Bone marrow (tissue), 2 donors: ENCODE measurements around the gene NINJ1.
A peak's percentile ranks its signal among the peaks of the same experiment; 100 is the strongest.

ENCODE experiments used
- DNase-seq, 2 donors: peaks; one replicate each; lab custom pipeline; 2025; lab: John Stamatoyannopoulos, UW

NINJ1 gene

DNA sequence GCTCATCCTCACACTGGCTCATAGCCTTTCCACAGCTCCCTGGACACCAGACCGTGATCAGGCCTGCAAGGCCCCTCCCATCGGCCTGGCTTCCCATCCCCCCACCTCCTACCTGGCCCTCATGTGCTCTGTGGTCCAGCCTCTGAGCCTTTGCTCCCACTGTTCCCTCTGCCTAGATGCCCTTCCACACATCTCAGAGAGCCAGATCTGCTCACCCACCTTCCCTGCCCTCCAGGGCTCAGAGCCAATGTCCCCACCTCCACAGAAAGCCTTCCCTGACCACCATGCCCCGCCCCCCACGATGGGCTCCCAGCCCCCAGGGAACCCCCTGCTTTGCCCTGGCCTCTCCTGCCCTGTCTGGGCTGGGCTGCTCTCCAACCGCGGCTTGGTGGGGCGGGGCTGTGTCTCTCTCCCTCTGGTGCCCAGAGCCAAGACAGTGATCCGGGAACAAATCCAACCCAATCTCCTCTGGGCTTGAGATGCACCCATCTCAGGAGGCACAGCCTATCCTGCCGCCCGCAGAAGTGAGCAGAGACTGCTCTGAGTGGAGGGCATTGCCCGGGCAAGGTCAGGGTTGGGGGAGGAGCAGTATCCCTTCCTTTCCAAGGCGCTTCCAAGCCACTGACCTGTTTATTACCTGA is 1.6 kb downstream of the NINJ1 start:
- no peak for DNase-seq

DNA sequence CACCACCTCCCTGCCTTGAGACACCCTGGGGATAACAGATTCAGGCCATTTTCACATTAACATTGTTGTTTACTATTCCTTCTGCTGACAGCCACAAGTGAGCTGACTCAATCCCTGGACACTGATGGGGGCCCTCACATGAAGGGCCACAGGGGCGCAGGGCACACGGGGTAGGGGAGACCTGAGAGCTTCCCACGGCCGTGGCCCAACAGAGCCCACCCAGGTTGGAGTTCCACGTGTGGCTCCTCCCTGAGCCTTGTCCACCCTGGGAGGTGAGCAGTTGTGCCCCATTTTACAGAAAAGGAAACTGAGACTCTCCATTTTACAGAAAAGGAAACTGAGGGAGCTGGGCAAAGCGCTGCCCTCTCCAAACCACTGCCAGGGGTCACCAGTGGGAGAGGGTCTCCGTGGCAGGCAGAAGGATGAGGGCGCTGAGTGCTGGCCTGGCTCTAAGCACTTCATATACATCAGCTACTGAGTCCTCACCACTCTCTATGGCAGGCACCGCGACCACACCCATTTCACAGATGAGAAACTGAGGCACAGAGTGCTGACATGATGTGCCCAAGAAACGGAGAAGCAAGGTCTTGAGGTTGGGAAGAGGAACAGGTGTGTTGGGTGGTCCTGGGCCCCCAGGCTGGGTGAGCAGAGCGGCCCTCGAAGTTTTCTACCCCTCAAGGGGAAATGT is 2.3 kb downstream of the NINJ1 start:
- no peak for DNase-seq

DNA sequence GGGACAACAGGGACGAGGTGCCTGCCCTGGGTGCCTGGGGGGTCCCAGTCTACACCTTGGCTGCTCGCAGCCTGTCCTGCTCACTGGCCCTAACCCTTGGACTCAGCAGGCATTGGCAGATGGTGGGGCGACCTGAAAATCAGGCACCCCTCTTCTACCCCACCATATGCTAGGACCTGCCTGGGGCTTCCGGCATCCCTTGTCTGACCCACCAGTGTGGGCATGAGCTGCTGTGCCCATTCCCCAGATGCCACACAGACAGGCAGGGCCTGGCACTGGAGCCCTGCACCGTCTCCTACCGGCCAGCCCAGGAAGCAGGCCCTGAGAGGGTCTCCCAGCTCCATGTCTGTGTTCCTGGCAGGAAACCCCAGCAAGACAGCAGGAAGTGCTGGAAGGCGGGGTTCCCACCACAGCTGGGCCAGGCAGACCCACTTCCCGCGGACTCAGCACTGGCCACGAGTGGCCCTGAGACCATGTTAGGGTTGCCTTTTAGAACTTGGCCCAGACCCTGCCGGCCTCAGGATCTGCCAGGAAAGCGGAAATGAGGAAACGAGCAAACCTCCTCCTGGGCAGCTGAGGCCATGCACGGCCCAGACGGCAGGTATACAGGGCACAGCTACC is 3.1 kb downstream of the NINJ1 start:
- no peak for DNase-seq

DNA sequence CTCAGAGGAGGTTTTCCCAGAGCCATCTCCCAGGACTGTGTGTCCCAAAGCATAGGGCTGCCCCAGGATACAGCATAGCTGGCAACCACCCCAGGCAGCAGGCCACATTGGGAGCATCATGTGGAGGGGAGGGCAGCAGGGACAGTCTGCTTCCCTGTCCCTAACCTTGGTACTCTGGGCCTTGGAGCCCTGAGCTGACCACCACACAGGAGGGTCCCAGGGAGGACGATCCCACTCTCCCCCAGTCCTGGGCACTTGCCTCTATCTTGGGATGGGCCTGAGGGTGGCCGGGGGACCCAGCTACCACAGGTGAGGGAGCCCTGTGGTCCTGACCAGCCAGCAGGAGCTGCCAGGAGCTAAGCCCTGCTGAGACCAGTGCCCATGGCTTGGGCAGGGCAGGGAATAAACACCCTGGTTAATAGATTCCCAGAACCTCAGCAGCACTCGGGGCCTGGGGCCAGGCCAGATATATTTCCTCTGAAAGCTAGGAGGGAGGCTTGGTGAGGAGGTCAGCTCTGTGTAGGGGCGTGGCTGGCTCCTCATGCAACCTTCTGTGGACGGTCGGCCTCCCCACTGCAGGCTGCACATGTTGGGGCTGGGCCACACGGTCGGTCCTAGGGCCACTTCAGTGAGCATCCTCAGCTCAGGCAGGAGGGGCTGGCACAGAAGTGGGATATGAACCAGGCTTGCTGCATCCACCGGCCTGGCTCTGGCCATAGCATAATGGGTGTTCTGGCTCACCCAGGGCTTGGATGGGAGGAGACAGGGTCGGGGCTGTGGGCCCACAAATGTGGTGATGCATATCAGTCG is 4.2 kb downstream of the NINJ1 start:
- DNase-seq: no peak

DNA sequence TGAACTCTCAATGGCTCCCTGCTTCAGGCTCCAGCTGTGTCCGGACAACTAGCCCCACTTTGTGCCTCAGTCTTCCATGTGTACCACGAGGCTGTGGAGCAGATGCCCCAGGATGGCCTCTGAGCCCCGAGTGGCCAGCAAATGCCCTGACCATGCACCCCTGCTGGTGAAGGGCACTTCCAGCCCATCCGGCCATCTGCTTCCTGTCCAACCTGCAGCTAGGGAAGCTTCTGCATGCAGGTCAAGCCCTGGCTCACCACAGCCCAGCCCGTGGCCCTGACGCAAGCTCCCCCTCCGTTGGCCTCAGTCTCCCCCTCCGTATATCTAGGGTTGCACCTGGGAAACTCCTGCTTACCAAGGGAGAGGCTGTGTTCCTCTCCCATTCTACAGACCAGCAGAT is 4.8 kb downstream of the NINJ1 start:
- DNase-seq: no peak

DNA sequence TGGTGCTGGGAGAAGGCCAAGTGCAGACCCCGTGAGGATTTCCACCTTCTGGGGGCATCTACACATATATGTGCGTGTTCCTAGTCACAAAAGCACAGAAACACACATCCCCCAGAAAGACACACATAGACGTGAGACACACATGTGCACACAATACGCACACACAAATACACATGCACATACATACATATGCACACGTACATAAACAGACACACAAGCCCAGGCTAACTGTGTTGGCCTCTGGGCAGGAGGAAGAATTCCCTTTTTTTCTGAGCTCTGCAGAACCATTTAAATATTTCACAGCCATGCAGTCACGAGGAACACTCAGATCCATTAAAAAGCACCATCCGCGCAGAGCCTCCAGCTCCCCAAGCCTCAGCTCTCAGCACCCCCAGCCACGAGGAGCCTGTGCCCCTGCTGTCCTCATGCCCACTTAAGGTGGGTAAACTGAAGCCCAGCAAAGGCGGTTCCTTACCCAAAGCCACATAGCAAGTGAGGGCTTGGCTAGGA is 5.3 kb downstream of the NINJ1 start:
- DNase-seq: no peak

DNA sequence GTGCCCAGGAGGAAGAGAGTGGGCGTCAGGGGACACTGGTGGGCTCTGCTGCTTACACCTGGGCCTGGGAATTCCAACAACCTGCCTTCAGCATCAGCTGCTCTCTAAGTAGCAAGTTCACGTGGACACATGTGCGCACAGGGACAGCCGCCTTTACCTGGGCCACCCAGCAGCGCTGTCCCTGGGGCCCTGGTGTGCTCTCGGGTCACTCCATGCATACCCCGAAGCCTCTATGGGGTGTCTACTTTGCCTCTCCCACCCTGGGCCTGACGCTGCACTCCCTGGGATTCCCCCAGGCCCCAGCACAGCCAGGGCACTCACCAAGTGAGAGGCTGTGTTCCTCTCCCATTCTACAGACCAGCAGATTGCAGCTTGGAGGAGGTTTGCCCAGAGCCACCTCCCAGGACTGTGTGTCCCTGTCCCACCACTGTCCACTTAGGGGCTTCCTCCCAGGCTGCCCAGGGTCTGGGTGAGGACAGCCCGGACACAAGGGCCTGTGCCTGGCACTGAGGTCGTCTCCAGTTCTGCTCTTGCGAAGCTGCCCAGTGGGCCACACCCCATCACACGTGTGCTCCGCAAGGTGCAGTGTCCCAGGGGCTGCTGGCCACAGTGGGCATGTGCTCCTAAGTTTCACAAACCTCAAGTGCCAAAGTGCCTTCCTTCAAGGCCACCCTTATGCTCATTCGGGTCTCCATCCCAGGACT is 5.9 kb downstream of the NINJ1 start:
- DNase-seq: no peak

DNA sequence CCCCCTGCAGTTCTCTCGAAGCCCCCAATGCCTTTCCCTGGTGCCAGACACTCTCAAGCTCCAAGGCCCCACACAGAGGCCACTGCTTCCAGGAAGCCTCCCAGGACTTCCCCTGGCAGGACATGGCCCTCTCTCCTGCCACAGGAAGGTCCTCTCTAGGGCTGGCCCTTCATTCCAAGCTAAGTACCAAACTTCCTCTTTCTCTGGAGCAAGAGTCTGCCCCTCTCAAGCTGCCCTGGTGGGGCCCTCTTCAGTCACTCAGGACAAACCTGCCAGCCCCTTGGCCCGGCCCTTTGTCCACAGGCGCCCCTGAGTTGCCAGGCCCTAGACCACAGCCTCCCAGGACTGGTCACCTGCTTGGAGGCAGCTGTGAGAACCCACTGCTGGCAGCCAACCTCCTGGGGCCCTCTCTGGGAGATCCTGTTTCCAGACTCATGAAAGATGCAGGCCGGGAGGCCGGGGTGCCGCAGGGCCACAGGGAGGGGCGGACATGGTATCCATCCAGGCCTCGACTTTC is 6.6 kb downstream of the NINJ1 start:
- no peak for DNase-seq

DNA sequence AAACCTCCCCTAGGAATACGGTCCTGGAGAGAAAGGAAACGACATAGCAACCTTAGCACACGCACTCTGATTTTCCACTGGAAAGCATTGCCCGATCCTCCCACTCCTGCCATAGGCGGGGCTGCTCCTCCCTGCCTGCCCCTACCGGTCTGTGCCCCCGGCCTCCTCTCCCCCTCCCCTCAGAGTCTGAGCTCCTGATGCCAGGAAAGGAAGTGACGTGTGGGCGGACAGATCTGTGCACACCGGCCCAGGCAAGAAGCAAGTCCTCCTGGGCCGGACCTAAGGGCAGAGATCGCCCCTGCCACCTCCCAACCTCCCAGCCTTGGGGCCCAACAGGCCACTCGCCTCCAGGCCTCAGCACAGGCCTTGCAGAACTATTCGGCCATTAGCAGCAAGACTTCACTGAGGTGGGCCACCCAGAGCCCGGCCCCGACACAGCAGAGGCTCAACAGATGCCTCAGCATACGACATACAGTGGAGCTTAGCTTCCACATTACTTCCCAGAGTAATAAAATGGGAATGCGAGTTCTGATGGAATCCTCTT is 7.2 kb downstream of the NINJ1 start:
- DNase-seq: no peak

DNA sequence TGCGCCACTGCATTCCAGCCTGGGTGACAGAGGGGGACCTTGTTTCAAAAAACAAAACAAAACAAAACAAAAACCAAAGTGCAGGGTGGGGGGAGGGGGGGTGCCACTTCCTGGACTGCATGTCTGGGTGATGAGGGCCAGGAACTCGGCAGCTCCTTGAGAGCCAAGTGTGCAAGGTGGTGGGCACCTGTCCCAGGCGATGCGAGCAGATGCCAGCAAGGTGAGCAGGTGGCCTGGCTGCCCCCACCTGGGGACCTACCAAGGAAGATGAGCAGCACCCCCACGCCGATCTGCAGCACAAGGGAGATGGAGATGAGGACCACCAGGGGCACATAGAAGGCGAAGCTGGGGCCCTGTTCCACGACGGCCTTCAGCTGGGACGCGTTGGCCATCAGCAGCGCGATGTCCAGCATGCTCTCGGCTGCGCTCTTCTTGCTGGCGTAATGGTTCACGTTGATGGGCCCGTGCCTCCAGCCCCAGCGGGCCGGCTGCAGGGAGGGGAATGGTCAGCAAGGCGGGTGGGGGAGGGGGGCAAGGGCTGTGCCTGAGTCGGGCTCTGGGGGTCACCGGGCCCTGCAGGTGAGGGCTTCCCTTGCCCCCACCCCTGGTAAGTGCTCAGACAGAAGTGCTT is 7.8 kb downstream of the NINJ1 start:
- no peak for DNase-seq

DNA sequence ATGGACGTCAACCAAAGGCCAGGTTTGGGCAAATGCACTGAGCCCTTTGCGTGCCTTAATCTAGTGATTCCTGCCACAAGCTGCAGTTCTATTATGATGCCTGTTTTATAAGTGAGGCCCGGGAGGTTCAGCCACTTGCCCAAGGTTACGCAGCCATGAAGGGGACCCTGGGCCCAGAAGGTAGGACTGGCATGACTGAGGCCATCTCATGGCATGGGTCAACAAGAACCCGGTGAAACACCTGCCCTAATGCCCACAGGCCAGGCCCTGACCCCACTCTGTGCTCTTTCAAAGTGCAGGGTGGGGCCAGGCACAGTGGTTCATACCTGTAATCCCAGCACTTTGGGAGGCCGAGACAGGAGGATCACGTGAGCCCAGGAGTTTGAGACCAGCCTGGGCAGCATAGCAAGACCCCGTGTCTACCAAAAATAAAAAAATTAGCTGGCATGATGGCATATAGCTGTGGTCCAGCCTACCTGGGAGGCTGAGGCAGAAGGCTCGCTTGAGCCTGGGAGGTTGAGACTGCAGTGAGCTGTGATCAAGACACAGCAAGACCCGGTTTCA is 8.6 kb downstream of the NINJ1 start:
- no peak for DNase-seq

DNA sequence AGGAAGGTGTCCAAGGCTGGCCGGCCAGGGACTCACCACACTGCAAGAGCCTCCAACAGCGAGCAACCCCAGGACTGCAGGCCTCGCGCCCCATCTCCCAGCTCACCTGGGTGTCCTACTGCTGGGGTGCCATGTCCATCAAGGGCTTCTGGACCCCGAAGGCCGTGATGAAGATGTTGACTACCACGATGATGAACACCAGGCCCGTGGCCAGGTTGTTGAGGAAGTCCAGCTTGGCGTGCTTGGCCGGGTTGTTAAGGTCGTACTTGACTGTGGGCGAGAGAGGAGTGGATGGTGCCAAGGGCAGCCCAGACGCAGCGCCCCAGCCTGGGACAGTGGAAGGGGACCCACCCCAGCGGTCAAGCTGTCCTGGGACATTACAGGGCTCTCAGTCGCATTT is 9.3 kb downstream of the NINJ1 start:
- no peak for DNase-seq

DNA sequence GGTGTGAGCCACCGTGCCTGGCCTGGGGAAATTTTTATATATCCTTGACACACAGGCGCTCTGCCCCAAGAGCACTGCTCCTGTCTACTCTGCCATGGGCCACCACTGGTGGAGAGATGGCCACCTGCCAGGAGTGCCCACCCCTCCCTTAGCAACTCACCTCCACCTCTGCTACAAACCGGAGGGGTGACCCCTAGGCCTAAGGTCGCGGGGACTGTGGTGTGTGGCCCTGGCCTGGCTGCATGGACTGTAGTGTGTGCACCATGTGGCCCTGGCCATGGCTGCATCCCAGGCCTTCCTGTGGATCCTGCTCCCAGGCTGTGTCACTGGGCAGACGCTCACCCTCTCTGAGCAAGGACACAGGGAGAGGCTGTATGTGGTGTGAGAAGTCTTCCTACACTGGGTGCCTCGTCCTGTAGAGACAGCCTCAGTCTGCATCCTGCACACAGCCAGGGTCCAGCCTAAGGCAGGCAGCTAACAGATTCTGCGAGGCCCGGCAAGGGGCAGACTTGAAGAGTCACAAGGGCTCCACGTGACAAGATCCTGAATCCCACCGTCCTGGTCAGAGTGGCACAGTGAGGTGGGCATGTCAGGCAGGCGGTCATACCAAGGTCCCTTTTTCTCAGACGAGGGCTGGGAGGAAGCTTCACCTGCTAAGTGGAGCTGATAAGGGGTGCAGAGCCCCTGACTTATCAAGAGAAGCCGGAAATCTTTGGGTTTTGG is 10.3 kb downstream of the NINJ1 start:
- DNase-seq: no peak

DNA sequence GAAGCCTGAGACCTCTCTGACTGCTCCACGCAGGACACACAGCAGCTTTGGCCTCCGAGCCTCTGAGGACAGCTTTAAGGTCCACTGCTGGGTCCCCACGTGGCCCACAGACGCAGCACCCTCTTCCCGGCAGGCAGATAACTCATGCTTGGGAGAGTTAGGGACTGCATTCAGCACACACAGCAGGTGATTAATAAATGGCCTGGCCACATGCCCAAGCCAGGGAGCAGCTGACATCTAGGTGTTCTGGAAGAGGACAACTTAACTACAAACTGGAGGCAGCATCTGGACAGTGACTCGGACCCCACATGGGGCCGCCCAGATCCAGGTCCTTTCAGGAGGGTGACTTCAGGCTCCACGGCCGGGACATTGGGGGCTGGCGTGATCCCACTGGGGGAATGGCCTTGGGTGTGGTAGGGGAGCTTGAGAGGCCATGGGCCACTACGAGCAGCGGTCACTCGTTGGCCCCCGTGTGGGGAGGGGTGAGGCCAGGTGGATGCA is 11.3 kb downstream of the NINJ1 start:
- DNase-seq: no peak

DNA sequence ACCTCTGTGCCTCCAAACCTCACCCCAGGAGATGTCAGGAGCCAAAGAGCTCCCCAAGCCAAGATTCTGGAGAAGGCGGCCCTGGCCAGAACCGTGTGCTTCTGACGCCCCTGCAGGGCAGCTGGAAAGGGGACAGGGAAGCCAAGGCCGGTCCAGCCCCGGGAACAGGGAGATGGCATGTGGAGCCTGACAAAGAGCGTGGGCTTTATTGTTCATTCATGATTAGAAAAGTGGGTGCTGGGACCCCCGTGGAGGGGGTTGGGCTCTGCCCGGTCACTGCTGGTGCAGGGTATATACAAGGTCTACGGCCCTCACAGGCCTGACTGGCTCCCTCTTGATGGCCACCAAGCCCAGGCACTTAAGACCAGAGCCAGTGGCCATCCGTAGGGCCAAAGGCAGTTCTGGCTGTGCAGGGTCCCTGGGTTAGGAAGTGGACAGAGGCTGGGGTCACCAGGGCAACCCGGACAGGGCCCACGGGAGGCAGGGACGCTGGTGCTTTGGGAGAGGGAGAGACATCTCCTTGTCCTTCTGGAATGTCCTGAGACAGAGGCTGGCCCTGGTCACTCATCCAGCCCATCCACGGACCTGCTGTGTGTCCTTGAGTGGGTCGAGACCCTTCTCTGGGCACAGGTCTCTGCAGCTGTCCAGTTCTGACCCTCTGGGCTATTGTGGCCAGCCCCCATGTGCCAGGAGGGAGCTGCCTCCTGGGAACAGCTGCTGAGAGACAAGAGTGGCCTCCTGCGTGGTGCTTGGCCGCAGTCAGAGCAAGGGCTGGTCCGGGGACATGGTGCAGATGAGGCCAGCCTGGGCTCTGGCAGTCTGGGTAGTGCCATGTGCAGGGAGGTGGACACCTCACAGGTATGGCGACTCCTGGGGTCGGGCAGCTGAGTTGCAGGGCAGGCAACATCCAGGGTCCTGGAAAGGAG is 12.5 kb downstream of the NINJ1 start:
- no peak for DNase-seq

DNA sequence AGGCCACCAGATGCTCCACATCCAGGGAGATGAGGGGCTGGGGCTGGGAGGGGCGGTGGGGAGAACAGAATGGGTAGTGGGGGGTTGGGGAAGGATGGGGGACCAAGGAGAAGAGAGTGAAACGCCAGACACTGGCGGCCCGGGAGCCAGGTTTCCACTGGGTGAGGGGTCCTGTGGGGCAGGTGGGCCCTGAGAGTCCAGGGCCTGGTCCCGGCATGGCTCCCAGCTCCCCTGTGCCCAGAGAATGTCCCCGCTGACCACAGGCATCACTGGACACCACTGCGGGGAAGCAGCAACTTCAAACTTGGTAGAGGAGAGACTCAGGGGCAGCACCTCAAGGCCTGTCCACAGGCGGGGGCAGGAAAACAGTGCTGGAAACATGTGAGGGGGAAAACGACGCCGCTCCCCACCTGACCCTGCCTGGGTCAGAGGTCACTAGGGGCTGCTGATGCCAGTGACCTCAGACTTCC is 13.2 kb downstream of the NINJ1 start:
- DNase-seq: no peak

DNA sequence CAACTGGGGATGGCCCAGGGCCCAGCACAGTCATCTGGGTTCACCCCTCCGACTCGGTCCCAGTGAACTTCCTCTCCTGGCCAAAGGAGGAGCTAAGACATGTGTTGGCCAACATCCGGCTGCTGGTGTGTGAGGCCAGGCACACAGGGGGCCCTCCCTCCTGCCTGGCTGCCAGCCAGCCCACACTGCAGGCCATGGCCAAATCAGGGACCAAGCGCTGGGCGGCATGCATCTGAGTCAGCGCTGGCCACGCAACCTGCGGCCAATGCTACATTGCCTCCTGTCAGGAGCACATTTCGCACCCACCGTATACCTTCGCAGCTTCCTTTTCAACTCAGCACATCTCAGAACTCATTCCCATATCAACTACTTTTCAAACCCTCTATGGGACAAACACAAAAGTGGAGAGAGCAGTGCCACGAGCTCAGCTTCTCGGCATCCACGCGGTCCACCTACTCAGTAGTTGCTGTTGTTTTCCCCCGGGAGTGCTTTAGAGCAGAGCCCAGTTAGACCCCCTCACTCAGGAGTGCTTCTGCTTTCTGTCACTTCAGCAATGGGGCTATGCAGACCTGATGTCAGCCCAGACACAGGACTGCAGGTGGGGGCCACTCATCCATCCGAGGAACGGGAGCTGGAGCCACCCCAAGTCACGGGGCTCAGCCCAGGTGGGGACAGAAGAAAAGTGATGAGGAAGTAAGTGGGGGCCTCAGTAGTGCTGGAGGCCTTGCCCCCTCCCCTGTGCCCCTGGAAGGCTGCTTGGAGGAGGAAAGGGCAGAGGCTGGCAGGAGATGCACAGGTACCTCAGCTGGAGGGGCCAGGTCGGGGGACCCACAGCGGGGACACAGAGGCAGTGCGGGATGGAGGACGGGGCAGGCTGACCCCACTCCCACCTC is 13.9 kb downstream of the NINJ1 start:
- DNase-seq: peak; percentile 63 to 79

DNA sequence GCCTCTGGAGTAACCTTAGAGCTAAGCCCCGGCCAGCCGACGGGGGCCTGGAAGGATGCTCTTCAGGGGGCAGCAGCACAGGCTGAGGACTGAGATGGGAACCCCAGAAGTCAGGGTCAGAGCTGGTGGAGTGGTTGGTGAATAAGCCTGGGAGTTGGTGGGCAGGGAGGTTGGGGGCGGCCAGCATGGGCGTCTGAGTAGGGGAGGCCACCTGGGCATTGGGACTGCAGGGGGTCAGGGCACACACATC is 14.4 kb downstream of the NINJ1 start:
- no peak for DNase-seq
